NB4 (cell line): ENCODE results near the gene MGRN1.

ENCODE experiments used
- DNase-seq: peaks from one replicate; pipeline ENCODE4 v3.0.0; 2010; ENCODE audit warnings: low read depth
- H3K4me3 ChIP-seq: one replicate; pipeline ENCODE4 v1.5.1; 2011; ENCODE audit warnings: mild to moderate bottlenecking, low read depth, low read length, moderate library complexity
- MAX ChIP-seq: IDR thresholded peaks from 2 replicates; pipeline ENCODE4 v1.6.1; 2011; ENCODE audit warnings: low read depth, low read length
- MYC ChIP-seq: IDR thresholded peaks from 2 replicates; pipeline ENCODE4 v1.6.1; 2011; ENCODE audit warnings: low read depth, low read length
- POLR2A ChIP-seq: IDR thresholded peaks from 2 replicates; pipeline ENCODE4 v1.6.1; 2011; ENCODE audit warnings: mild to moderate bottlenecking; ENCODE audit not compliant: insufficient read length; ENCODE audit errors: extremely low read depth
- TF ChIP-seq, protein P1 (sequence below): IDR thresholded peaks from one replicate; pipeline ENCODE4 v1.5.1; 2012; ENCODE audit warnings: low read depth, low read length

Gene MGRN1

DNA sequence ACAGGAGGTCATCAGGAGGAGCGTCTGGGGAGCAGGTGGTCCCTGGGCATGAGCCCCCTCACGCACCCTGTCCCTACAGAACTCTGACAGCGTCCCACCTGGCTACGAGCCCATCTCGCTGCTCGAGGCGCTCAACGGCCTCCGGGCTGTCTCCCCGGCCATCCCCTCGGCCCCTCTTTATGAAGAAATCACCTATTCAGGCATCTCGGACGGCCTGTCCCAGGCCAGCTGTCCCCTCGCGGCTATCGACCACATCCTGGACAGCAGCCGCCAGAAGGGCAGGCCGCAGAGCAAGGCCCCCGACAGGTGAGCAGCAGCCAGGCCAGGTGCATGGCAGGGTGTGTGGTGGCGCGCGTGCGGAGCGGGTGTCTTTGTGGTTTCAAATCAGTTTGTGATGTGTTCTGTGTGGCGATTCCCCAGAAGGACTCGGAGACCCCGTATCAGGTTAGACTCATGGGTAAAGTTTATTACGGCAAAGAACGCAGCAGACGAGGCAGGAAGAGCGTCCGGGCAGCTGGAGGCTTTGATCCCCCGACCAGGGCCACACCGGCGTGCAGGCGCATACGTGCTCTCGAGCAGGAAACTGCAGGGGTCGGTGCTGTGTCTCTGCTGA, 57.0 kb downstream of the MGRN1 start:
- DNase-seq, result no peak
- TF ChIP-seq, protein P1, sequence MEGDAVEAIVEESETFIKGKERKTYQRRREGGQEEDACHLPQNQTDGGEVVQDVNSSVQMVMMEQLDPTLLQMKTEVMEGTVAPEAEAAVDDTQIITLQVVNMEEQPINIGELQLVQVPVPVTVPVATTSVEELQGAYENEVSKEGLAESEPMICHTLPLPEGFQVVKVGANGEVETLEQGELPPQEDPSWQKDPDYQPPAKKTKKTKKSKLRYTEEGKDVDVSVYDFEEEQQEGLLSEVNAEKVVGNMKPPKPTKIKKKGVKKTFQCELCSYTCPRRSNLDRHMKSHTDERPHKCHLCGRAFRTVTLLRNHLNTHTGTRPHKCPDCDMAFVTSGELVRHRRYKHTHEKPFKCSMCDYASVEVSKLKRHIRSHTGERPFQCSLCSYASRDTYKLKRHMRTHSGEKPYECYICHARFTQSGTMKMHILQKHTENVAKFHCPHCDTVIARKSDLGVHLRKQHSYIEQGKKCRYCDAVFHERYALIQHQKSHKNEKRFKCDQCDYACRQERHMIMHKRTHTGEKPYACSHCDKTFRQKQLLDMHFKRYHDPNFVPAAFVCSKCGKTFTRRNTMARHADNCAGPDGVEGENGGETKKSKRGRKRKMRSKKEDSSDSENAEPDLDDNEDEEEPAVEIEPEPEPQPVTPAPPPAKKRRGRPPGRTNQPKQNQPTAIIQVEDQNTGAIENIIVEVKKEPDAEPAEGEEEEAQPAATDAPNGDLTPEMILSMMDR, result no peak
- TF ChIP-seq POLR2A, result no peak
- no peak overlapping the region for H3K4me3 ChIP-seq

- H3K4me3 ChIP-seq, result no peak overlapping the region
- no peak for DNase-seq
- TF ChIP-seq, protein P1, result no peak
These were observed 57.5 kb downstream of the MGRN1 start for GRCh38 chr16:4682084-4682591.

GRCh38 chr16:4682616-4683254, 58.1 kb downstream of the MGRN1 start:
- TF ChIP-seq MAX (no peak), POLR2A (no peak), MYC (no peak)
- TF ChIP-seq, protein P1, result peak; percentile 69
- DNase-seq, result peak; percentile 84
- no peak overlapping the region for H3K4me3 ChIP-seq

GRCh38 chr16:4683255-4684057, 58.8 kb downstream of the MGRN1 start:
- no peak for DNase-seq
- H3K4me3 ChIP-seq, result no peak overlapping the region
- no peak for TF ChIP-seq MYC
- TF ChIP-seq POLR2A, result no peak
- no peak for TF ChIP-seq MAX
- TF ChIP-seq, protein P1, result no peak

GRCh38 chr16:4684058-4684715, 59.6 kb downstream of the MGRN1 start:
- TF ChIP-seq MAX (no peak), MYC (no peak)
- no peak for DNase-seq
- no peak overlapping the region for H3K4me3 ChIP-seq

- no peak overlapping the region for H3K4me3 ChIP-seq
- no peak for TF ChIP-seq POLR2A
- no peak for TF ChIP-seq MAX
- TF ChIP-seq, protein P1, result no peak
- no peak for TF ChIP-seq MYC
- no peak for DNase-seq
These were observed 60.1 kb downstream of the MGRN1 start for GRCh38 chr16:4684763-4685162.
